ENCODE measurements around the gene EPHA3. TPM values are rescaled to one million over a fixed set of nuclear protein-coding genes. Genes with fewer than 3 reads are reported as not detected.

The EPHA3 gene
- total and polyA plus RNA-seq, 9 of the 15 experiments (the other 6 are each of a cell fraction or from before 2014, with no cell fraction given), result not detected

GRCh38 chr3:89275001-89275400, 167.6 kb downstream of the EPHA3 start:
- no peaks in the 10 kb centered on the region for H3K27me3 ChIP-seq (ENCODE audit: control insufficient read depth in 2 of 2, insufficient read depth in 2 of 2, low read length in 2 of 2)
- BruUV-seq (replicated peaks), result no TSS peak
- ChIA-PET POLR2A (no interaction called here), CTCF (ENCODE audit: low intra/inter-chr PET ratio) (no interaction called here)
- FAIRE-seq (no peak), ATAC-seq (no peak), DNase-seq (ENCODE audit: extremely low read depth in 1 of 4, low spot score in 3 of 4) (no peak)
- intact Hi-C loops (cut with micrococcal nuclease) (no loop called here), in situ Hi-C loops (cut with MboI) (no loop called here)
- no peak overlapping the region for H3K4me2 ChIP-seq (ENCODE audit: insufficient read depth, low read length)
- H2AFZ ChIP-seq (ENCODE audit: low read depth, low read length), result no peak overlapping the region
- no peak overlapping the region for H3K4me3 ChIP-seq
- no peaks in the 10 kb centered on the region for H3K79me2 ChIP-seq (ENCODE audit: control insufficient read depth, insufficient read depth, low read length)
- no peaks in the 10 kb centered on the region for H3K9me1 ChIP-seq (ENCODE audit: control insufficient read depth, insufficient read depth, low read length)
- no peak for TF ChIP-seq TEAD2 (tag; IDR thresholded peaks at IDR 0.05)
- TF ChIP-seq RFX5 (IDR thresholded peaks at IDR 0.05; ENCODE audit: low read depth, low read length), result no peak
- TF ChIP-seq ETV6 (IDR thresholded peaks at IDR 0.05; ENCODE audit: borderline replicate concordance in 1 of 2, low read depth in 2 of 2, low read length in 1 of 2), result no peak
- no peak for TF ChIP-seq ETV6 (CRISPR knock-in tag; IDR thresholded peaks at IDR 0.05; ENCODE audit: borderline replicate concordance)
- TF ChIP-seq ZNF589 (CRISPR knock-in tag; IDR thresholded peaks at IDR 0.05; ENCODE audit: low read depth), result no peak
- no peak for TF ChIP-seq AFF1 (IDR thresholded peaks at IDR 0.05; ENCODE audit: low read depth in 1 of 2, partially characterized antibody in 2 of 2)
- no peaks in the 10 kb centered on the region for H3K36me3 ChIP-seq (ENCODE audit: control insufficient read depth, insufficient read depth, low read length)
- no peak overlapping the region for H3K27ac ChIP-seq (ENCODE audit: extremely low read depth, low read depth, low read length)
- H3K9me3 ChIP-seq (replicated peaks; ENCODE audit: control insufficient read depth, insufficient read depth, low read depth, low read length), result no peaks in the 10 kb centered on the region
- H4K20me1 ChIP-seq (replicated peaks; ENCODE audit: control insufficient read depth, insufficient read depth, low read length), result no peaks in the 10 kb centered on the region
- no peaks in the 10 kb centered on the region for H3K4me1 ChIP-seq (replicated peaks in 1 of 2; ENCODE audit: control insufficient read depth in 2 of 2, insufficient read depth in 2 of 2, low read length in 2 of 2)
- WGBS (ENCODE audit: insufficient coverage, low coverage, missing lambda C conversion rate), result 2% methylated on average over 5 of the region's 5 CpGs
- H3K9ac ChIP-seq (ENCODE audit: insufficient read depth in 1 of 2, low read depth in 2 of 2, low read length in 2 of 2), result no peak overlapping the region

Data from K562 (cell line).